ENCODE measurements around the gene CD36.

- TF ChIP-seq CTCF (conservative IDR thresholded peaks at IDR 0.05; ENCODE audit: low read depth in 2 of 2) (no peak), EZH2 (IDR thresholded peaks at IDR 0.05; ENCODE audit: low read depth, unreplicated experiment) (no peak), JUNB (IDR thresholded peaks at IDR 0.05; ENCODE audit: unreplicated experiment) (no peak), EZH2phosphoT487 (IDR thresholded peaks at IDR 0.05; ENCODE audit: unreplicated experiment) (no peak), POLR2AphosphoS5 (IDR thresholded peaks at IDR 0.05; ENCODE audit: low read depth) (no peak), NANOG (IDR thresholded peaks at IDR 0.05; ENCODE audit: borderline replicate concordance) (no peak), REST (IDR thresholded peaks at IDR 0.05; ENCODE audit: unreplicated experiment) (no peak), CREB1 (CRISPR knock-in tag; IDR thresholded peaks at IDR 0.05; ENCODE audit: low read depth) (no peak)
These were observed 988 bp upstream of the CD36 start for GRCh38 chr7:80637454-80637853.
